NT2/D1 (cell line): Measurements from ENCODE around the gene USE1.

Source experiments
- SUZ12 ChIP-seq: IDR thresholded peaks from 2 replicates; pipeline ENCODE4 v1.6.1; 2011; ENCODE audit not compliant: insufficient read length, insufficient read depth; ENCODE audit errors: extremely low read depth
- ZNF274 ChIP-seq: IDR thresholded peaks from 2 replicates; pipeline ENCODE4 v1.6.1; 2011; ENCODE audit warnings: mild to moderate bottlenecking, low read depth, low read length

DNA sequence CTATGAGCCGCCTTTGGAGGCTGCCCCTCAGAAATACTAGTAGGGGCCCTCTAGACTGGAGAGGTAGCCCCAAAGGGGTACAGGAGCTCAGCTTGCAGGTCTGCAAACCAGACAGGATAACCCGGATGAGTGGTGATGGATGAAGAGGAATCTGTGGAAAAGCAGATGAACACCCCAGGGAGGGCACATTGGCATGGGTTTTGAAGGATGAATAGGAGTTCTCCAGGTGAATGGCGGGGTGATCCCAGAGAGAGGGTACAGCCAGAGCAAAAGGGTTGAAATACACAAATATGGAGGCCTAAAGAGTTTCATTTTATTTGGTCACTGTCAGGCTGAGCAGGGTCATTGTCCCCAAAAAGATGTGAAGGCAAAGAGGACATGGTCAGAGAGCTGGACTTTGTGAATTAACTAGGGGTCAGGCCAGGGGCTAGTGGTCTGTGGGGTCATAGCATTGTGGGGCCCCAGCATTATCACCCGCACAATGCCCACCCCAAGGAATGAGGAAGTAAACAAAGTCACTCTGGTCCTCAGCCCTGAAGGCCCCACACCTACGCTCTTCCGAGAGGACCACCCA is 25.8 kb downstream of the USE1 start:
- TF ChIP-seq SUZ12 (no peak), ZNF274 (no peak)
